Esophagus squamous epithelium (tissue), 5 donors: ENCODE data around the gene DHX30. TPM values are rescaled to one million over a fixed set of nuclear protein-coding genes. Genes with fewer than 3 reads are reported as not detected.

Experiments used
- DNase-seq: peaks from one replicate; lab custom pipeline; 2025; lab: John Stamatoyannopoulos, UW
- H3K27ac ChIP-seq, 4 donors: fragments of 200-600 bp; sonication (generic); one replicate each; pipeline ENCODE4 v1.5.1; 2016 to 2019; ENCODE audit warnings: mild to moderate bottlenecking in 1 of 4
- H3K27me3 ChIP-seq, 4 donors: fragments of 200-600 bp; sonication (generic); 1 replicate in 3 of 4; 2 replicates in 1 of 4; pipeline versions ENCODE4 v1.5.1 to v1.6.0; 2017 to 2021; ENCODE audit warnings: antibody characterized with exemption in 1 of 4
- H3K36me3 ChIP-seq, 3 donors: fragments of 200-600 bp; sonication (generic); one replicate each; pipeline ENCODE4 v1.5.1; 2016 to 2019
- H3K4me1 ChIP-seq, 3 donors: fragments of 200-600 bp; sonication (generic); one replicate each; pipeline ENCODE4 v1.5.1; 2017 to 2019
- H3K4me3 ChIP-seq, 4 donors: fragments of 200-600 bp; sonication (generic); 1 replicate in 3 of 4; 2 replicates in 1 of 4; pipeline ENCODE4 v1.5.1; 2016 to 2019; ENCODE audit warnings: mild to moderate bottlenecking in 2 of 4, moderate library complexity in 1 of 4
- H3K9me3 ChIP-seq, 3 donors: fragments of 200-600 bp; sonication (generic); one replicate each; pipeline ENCODE4 v1.5.1; 2016 to 2019
- POLR2A ChIP-seq, 4 donors: fragments of 450-650 bp; IDR thresholded peaks; one replicate each; pipeline ENCODE4 v1.6.1; 2017; ENCODE audit warnings: antibody characterized with exemption in 4 of 4, mild to moderate bottlenecking in 4 of 4, moderate library complexity in 3 of 4
- WGBS, 2 donors: methylation state at CpG; one replicate each; pipeline ENCODE4 v1.1.5; 2018; 5-methylcytosine and 5-hydroxymethylcytosine counted together
- intact Hi-C: fragments of 100-400 bp; cut with DNase I; formaldehyde crosslinking; loops from one replicate; pipeline ENCODE4 v1.15.0; 2022
- total RNA-seq, 4 donors: library from RNA; depleted of rRNA; stranded (reverse); fragments of >200 nt; gene quantifications; one replicate each; pipeline ENCODE4 v1.1.0, GENCODE V29; 2016
- TF ChIP-seq, protein P1 (sequence below), 6 experiments: fragments of 450-650 bp in 4 of 6; fragments of 200-600 bp in 2 of 6; sonication (generic) in 2 of 6; IDR thresholded peaks; one replicate each; pipeline ENCODE4 v1.5.1; 2016 to 2019; ENCODE audit warnings: antibody characterized with exemption in 6 of 6, mild to moderate bottlenecking in 4 of 6, moderate library complexity in 4 of 6
- donor health status: DM: yes; HTN: yes; CAD: no.

DHX30 gene
- total RNA-seq, 4 donors from 2014 or later, result 32.8 to 63.5 (median 44.8) TPM

DNA sequence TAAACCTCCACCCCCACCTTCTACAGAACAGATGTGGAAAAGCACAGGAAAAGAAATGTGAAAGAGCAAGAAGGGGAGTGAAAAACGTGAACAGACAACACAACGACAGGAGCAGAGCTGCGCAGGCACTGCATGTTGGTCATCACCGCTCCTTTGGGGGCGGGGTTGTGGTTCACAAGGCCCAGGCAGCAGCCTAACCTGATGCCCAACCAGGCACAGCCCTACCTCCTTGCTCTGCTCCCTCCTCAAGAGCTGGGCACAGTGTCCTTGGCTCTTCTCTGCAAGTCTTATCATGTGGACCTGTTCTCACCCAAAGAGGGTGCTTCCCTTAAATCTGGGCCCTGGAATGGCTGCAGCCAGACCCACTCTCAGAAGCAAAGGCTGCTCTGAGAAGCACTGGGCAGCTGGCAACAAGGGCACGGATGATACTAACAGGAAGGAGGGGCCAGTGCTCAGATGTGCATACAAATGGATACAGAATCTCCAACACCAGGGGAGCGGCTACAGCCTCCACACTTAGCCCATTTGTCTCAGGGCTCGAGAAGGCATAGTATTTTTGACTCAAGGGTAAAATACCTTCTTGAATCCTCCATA, 64.6 kb downstream of the DHX30 start:
- 89 to 94% methylated on average over 8 of the region's 8 CpGs for WGBS, 2 donors
- H3K36me3 ChIP-seq, result peaks cover 54 to 100% (median 60%) of the 10 kb centered on the region in 3 donors
- no peak for DNase-seq
- no peaks in the 10 kb centered on the region for H3K4me1 ChIP-seq
- H3K9me3 ChIP-seq, result no peaks in the 10 kb centered on the region
- TF ChIP-seq, protein P1, sequence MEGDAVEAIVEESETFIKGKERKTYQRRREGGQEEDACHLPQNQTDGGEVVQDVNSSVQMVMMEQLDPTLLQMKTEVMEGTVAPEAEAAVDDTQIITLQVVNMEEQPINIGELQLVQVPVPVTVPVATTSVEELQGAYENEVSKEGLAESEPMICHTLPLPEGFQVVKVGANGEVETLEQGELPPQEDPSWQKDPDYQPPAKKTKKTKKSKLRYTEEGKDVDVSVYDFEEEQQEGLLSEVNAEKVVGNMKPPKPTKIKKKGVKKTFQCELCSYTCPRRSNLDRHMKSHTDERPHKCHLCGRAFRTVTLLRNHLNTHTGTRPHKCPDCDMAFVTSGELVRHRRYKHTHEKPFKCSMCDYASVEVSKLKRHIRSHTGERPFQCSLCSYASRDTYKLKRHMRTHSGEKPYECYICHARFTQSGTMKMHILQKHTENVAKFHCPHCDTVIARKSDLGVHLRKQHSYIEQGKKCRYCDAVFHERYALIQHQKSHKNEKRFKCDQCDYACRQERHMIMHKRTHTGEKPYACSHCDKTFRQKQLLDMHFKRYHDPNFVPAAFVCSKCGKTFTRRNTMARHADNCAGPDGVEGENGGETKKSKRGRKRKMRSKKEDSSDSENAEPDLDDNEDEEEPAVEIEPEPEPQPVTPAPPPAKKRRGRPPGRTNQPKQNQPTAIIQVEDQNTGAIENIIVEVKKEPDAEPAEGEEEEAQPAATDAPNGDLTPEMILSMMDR (IDR thresholded peaks at IDR 0.05), result no peak
- TF ChIP-seq POLR2A (IDR thresholded peaks at IDR 0.05), result no peak
- no peak overlapping the region for H3K27ac ChIP-seq
- intact Hi-C loops, result no loop called here
- H3K27me3 ChIP-seq, result no peaks in the 10 kb centered on the region
- no peak overlapping the region for H3K4me3 ChIP-seq

DNA sequence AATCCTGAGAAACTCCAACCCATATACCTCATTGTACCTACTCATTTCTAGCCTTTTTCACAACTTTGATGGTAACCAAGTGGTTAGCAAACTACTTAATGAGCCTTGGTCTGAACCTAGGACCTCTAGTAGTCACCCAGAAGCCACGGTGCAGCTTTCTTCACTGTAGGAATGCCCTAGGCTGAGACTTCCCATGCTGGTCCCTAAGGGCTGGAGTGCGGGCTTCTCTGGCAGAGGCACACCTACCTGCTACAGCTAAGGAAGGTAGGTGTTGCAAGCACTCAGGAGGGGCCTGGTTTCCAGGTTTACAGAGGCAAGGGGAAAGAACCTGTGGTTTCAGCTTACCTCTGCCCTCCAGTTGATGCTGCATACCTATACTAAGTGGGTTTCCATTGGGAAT, 65.4 kb downstream of the DHX30 start:
- no peak for TF ChIP-seq POLR2A (IDR thresholded peaks at IDR 0.05)
- intact Hi-C loops, result no loop called here
- no peak for DNase-seq
- Histone ChIP-seq H3K4me3 (no peak overlapping the region), H3K27me3 (no peaks in the 10 kb centered on the region), H3K36me3 (peaks cover 53 to 100% (median 59%) of the 10 kb centered on the region in 3 donors), H3K9me3 (no peaks in the 10 kb centered on the region), H3K4me1 (no peaks in the 10 kb centered on the region), H3K27ac (no peak overlapping the region)
- 90 to 100% methylated on average over 2 of the region's 2 CpGs for WGBS, 2 donors

DNA sequence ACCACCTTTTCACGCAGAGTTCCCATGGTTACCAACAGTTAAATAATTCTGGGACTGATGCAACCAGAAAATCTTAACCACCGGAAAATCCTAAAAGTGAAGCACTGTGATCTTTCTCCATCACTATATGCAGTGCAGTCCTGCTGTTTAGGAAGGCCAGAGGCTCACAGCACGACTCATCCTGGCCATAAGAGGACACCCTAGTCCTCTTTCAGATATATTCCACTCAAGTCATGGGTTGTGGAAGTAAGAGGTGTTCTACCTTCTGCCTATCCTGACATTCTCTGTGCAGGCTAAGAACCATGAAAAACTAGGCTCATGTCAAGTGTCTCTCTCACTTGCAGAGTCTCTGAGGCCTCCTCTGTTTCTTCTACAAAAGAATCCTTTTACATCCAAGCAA, 67.2 kb downstream of the DHX30 start:
- Histone ChIP-seq H3K27me3 (no peaks in the 10 kb centered on the region), H3K36me3 (peaks cover 44 to 98% (median 51%) of the 10 kb centered on the region in 3 donors), H3K27ac (no peak overlapping the region), H3K4me1 (peaks cover 0 to 15% (median 9%) of the 10 kb centered on the region in 3 donors), H3K4me3 (no peak overlapping the region), H3K9me3 (no peaks in the 10 kb centered on the region)
- WGBS, 2 donors, result 79 to 96% methylated on average over 2 to 3 of the region's 3 CpGs
- TF ChIP-seq POLR2A (IDR thresholded peaks at IDR 0.05), result no peak
- TF ChIP-seq, protein P1 (IDR thresholded peaks at IDR 0.05), result no peak
- intact Hi-C loops, result no loop called here
- no peak for DNase-seq

- Histone ChIP-seq H3K27me3 (no peaks in the 10 kb centered on the region), H3K4me3 (no peak overlapping the region), H3K9me3 (no peaks in the 10 kb centered on the region), H3K27ac (no peak overlapping the region), H3K4me1 (peaks cover 4 to 21% (median 9%) of the 10 kb centered on the region in 3 donors), H3K36me3 (peaks cover 44 to 98% (median 49%) of the 10 kb centered on the region in 3 donors)
- TF ChIP-seq, protein P1 (IDR thresholded peaks at IDR 0.05), result no peak
- TF ChIP-seq POLR2A (IDR thresholded peaks at IDR 0.05), result no peak
- intact Hi-C loops, result no loop called here
- no peak for DNase-seq
- WGBS, 2 donors, result 93 to 94% methylated on average over 8 of the region's 12 CpGs
Measured at GRCh38 chr3:47870702-47871260, 67.8 kb downstream of the DHX30 start.

GRCh38 chr3:47871389-47871788, 68.5 kb downstream of the DHX30 start:
- no peak for TF ChIP-seq POLR2A (IDR thresholded peaks at IDR 0.05)
- TF ChIP-seq, protein P1 (IDR thresholded peaks at IDR 0.05), result no peak
- WGBS, 2 donors, result 92 to 95% methylated on average over 2 of the region's 2 CpGs
- Histone ChIP-seq H3K36me3 (peaks cover 44 to 98% (median 46%) of the 10 kb centered on the region in 3 donors), H3K4me1 (peaks cover 6 to 27% (median 9%) of the 10 kb centered on the region in 3 donors), H3K27me3 (no peaks in the 10 kb centered on the region), H3K9me3 (no peaks in the 10 kb centered on the region), H3K27ac (no peak overlapping the region), H3K4me3 (no peak overlapping the region)
- DNase-seq, result no peak
- intact Hi-C loops, result no loop called here
